RCC 7860 (cell line): ENCODE results near the gene EXOC7.
"Not testable (repeated sequence)": the region's sequence is repeated elsewhere in the genome, so short reads cannot be mapped to it uniquely, and the experiment has no call there.

Experiments used
- DNase-seq: peaks from one replicate; pipeline ENCODE4 v3.0.0-alpha.2; 2015; ENCODE audit warnings: low spot score
- FAIRE-seq: peaks from 2 replicates; lab custom pipeline; 2012; peaks lifted over from hg19 to GRCh38; lab: Jason Lieb, UNC

EXOC7 gene

GRCh38 chr17:76048711-76049110 lies 54.9 kb downstream of the EXOC7 start:
- peak; percentile 71 for DNase-seq
- FAIRE-seq: no peak

GRCh38 chr17:76048025-76048605 lies 55.5 kb downstream of the EXOC7 start:
- DNase-seq: no peak
- no peak for FAIRE-seq

- no peak for FAIRE-seq
- DNase-seq: no peak
Measured at GRCh38 chr17:76046064-76046463, 57.5 kb downstream of the EXOC7 start.

GRCh38 chr17:76044475-76045007 lies 59.0 kb downstream of the EXOC7 start:
- not testable (repeated sequence) for FAIRE-seq, DNase-seq

GRCh38 chr17:76042868-76043267 lies 60.7 kb downstream of the EXOC7 start:
- FAIRE-seq, DNase-seq: not testable (repeated sequence)

GRCh38 chr17:76040376-76040775 lies 63.2 kb downstream of the EXOC7 start:
- no peak for FAIRE-seq

GRCh38 chr17:76039121-76039520 lies 64.5 kb downstream of the EXOC7 start:
- no peak for DNase-seq
- no peak for FAIRE-seq

More at GRCh38 chr17:76040376-76040775, 63.2 kb downstream of the EXOC7 start:
- DNase-seq: no peak

GRCh38 chr17:76038050-76038449 lies 65.5 kb downstream of the EXOC7 start:
- FAIRE-seq (no peak), DNase-seq (no peak)

- DNase-seq (no peak), FAIRE-seq (no peak)
Measured at GRCh38 chr17:76036497-76037261, 66.9 kb downstream of the EXOC7 start.

GRCh38 chr17:76034428-76035350 lies 68.9 kb downstream of the EXOC7 start:
- DNase-seq (no peak), FAIRE-seq (no peak)

- FAIRE-seq (no peak), DNase-seq (no peak)
Measured at GRCh38 chr17:76033139-76033538, 70.4 kb downstream of the EXOC7 start.

GRCh38 chr17:76032780-76033108 lies 70.8 kb downstream of the EXOC7 start:
- no peak for DNase-seq
- FAIRE-seq: no peak

GRCh38 chr17:76032073-76032779 lies 71.4 kb downstream of the EXOC7 start:
- no peak for DNase-seq
- FAIRE-seq: no peak
